Measurements from ENCODE around the gene MS4A4A. TPM values are rescaled to one million over a fixed set of nuclear protein-coding genes. Genes with fewer than 3 reads are reported as not detected.

MS4A4A gene
- 10 to 100 TPM; 10.2 to 68.1 (median 47.7) TPM for total RNA-seq

GRCh38 chr11:60280412-60280811 is at the start of gene MS4A4A:
Gene MS4A4A (plus strand): TSS chr11:60280666. CDS start chr11:60280676, 10 bp downstream.
- WGBS, 2 donors = 63 to 67% methylated on average over 3 of the region's 3 CpGs
- DNase-seq (peak in 1 of 2 donors; percentile 35), ATAC-seq (ENCODE audit: low FRiP score in 2 of 2) (peak; percentile 69 to 83)
- TF ChIP-seq CTCF (IDR thresholded peaks at IDR 0.05) = no peak
- TF ChIP-seq POLR2A (IDR thresholded peaks at IDR 0.05) = peak in 1 of 4 donors; percentile 77
- no peak for TF ChIP-seq EP300 (IDR thresholded peaks at IDR 0.05)
- Histone ChIP-seq H3K27me3 (no peaks in the 10 kb centered on the region), H3K27ac (peak within 1 kb of the TSS in 3 of 4 donors; percentile 50 to 83 (median 70)), H3K4me3 (peak within 1 kb of the TSS in 2 of 4 donors; percentile 31 to 34), H3K36me3 (no peaks in the 10 kb centered on the region), H3K4me1 (no peaks in the 10 kb centered on the region), H3K9me3 (no peaks in the 10 kb centered on the region)

GRCh38 chr11:60230681-60231080 is 49.8 kb upstream of the MS4A4A start:
- H3K27me3 ChIP-seq = no peaks in the 10 kb centered on the region
- no peak for DNase-seq
- 60 to 84% methylated on average over 1 of the region's 1 CpG for WGBS, 2 donors
- no peak overlapping the region for H3K27ac ChIP-seq
- H3K36me3 ChIP-seq = no peaks in the 10 kb centered on the region
- no peaks in the 10 kb centered on the region for H3K9me3 ChIP-seq
- no peak for TF ChIP-seq CTCF (IDR thresholded peaks at IDR 0.05)
- TF ChIP-seq EP300 (IDR thresholded peaks at IDR 0.05) = no peak
- no peak for TF ChIP-seq POLR2AphosphoS5 (IDR thresholded peaks at IDR 0.05)
- no peak for TF ChIP-seq POLR2A (IDR thresholded peaks at IDR 0.05)
- H3K4me3 ChIP-seq = no peak overlapping the region
- no peak for ATAC-seq (ENCODE audit: low FRiP score in 2 of 2)
- no peaks in the 10 kb centered on the region for H3K4me1 ChIP-seq

- no peak overlapping the region for H3K4me3 ChIP-seq
- H3K27me3 ChIP-seq = no peaks in the 10 kb centered on the region
- H3K36me3 ChIP-seq = no peaks in the 10 kb centered on the region
- H3K4me1 ChIP-seq = no peaks in the 10 kb centered on the region
- WGBS, 2 donors = 65 to 69% methylated on average over 3 of the region's 3 CpGs
- H3K27ac ChIP-seq = no peak overlapping the region
- no peaks in the 10 kb centered on the region for H3K9me3 ChIP-seq
- DNase-seq = no peak
- no peak for TF ChIP-seq POLR2A (IDR thresholded peaks at IDR 0.05)
- no peak for TF ChIP-seq EP300 (IDR thresholded peaks at IDR 0.05)
- no peak for TF ChIP-seq POLR2AphosphoS5 (IDR thresholded peaks at IDR 0.05)
- TF ChIP-seq CTCF (IDR thresholded peaks at IDR 0.05) = no peak
- ATAC-seq (ENCODE audit: low FRiP score in 2 of 2) = peak in 1 of 2 donors; percentile 28
These were observed 45.1 kb upstream of the MS4A4A start for GRCh38 chr11:60235321-60235720.

- no peaks in the 10 kb centered on the region for H3K27me3 ChIP-seq
- H3K36me3 ChIP-seq = no peaks in the 10 kb centered on the region
- H3K4me3 ChIP-seq = no peak overlapping the region
- no peak overlapping the region for H3K27ac ChIP-seq
- no peak for DNase-seq
- WGBS, 2 donors = 80 to 81% methylated on average over 5 of the region's 5 CpGs
- no peaks in the 10 kb centered on the region for H3K4me1 ChIP-seq
- no peaks in the 10 kb centered on the region for H3K9me3 ChIP-seq
- ATAC-seq (ENCODE audit: low FRiP score in 2 of 2) = no peak
- TF ChIP-seq POLR2A (IDR thresholded peaks at IDR 0.05) = no peak
These were observed 39.8 kb upstream of the MS4A4A start for GRCh38 chr11:60240662-60241061.

GRCh38 chr11:60241786-60242185 is 38.7 kb upstream of the MS4A4A start:
- peak in 1 of 2 donors; percentile 44 for ATAC-seq (ENCODE audit: low FRiP score in 2 of 2)
- no peaks in the 10 kb centered on the region for H3K36me3 ChIP-seq
- no peaks in the 10 kb centered on the region for H3K4me1 ChIP-seq

More at GRCh38 chr11:60241786-60242185, 38.7 kb upstream of the MS4A4A start:
- TF ChIP-seq EP300 (IDR thresholded peaks at IDR 0.05) (no peak), POLR2AphosphoS5 (IDR thresholded peaks at IDR 0.05) (no peak), CTCF (IDR thresholded peaks at IDR 0.05) (no peak), POLR2A (IDR thresholded peaks at IDR 0.05) (no peak)
- H3K27ac ChIP-seq = no peak overlapping the region
- 74 to 87% methylated on average over 3 of the region's 3 CpGs for WGBS, 2 donors
- no peaks in the 10 kb centered on the region for H3K9me3 ChIP-seq
- H3K4me3 ChIP-seq = peak overlapping the region in 1 of 4 donors; percentile 1
- no peak for DNase-seq
- H3K27me3 ChIP-seq = no peaks in the 10 kb centered on the region
